Activated CD4-positive, CD25-positive, alpha-beta regulatory T cell treated with anti-CD3 and anti-CD28 coated beads, Interleukin-2, amount 50 U/mL, for 16 hours (primary cell): ENCODE measurements around the gene CFAP20DC.
"Not testable (repeated sequence)": the region's sequence is repeated elsewhere in the genome, so short reads cannot be mapped to it uniquely, and the experiment has no call there.

Experiments used
- DNase-seq: peaks from one replicate; pipeline ENCODE4 v3.0.0-alpha.2; 2020; ENCODE audit warnings: low read depth, low spot score

Gene CFAP20DC

DNA sequence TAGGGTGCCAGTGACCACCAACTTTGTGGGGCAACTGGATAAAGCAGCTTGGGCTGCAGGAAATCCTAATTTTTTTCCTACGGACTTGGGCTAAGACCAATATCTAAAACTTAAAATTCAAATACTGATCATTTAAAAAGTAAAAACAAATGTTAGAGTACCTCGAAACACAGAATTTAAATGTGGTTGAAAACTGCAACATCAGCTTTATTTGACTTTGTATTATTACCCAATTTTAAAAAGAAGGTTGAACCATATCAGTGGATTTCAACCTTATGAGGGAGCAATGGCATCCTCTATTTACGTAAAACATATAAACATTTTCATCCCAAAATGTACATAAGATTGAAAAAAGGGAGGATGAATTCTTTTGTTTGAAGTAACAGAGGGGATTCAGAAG is 26.2 kb downstream of the CFAP20DC start:
- DNase-seq: no peak

DNA sequence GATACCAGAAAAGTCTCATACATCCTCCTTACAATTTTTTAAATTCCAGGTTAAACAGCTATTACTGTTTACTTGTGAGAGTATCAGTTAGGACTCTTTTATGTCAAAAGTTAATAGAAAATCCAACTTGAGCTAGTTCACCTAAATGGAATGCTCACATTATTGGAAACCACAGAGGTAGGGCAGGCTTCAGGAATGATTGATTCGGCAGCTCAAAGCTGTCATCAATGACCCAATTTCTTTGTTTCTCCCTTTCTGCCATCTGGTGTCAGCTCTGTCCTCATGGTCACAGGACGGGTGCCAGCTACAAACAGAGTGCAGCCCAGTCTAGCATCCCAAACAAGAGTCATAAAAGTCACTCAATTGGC is 32.2 kb downstream of the CFAP20DC start:
- DNase-seq: no peak

DNA sequence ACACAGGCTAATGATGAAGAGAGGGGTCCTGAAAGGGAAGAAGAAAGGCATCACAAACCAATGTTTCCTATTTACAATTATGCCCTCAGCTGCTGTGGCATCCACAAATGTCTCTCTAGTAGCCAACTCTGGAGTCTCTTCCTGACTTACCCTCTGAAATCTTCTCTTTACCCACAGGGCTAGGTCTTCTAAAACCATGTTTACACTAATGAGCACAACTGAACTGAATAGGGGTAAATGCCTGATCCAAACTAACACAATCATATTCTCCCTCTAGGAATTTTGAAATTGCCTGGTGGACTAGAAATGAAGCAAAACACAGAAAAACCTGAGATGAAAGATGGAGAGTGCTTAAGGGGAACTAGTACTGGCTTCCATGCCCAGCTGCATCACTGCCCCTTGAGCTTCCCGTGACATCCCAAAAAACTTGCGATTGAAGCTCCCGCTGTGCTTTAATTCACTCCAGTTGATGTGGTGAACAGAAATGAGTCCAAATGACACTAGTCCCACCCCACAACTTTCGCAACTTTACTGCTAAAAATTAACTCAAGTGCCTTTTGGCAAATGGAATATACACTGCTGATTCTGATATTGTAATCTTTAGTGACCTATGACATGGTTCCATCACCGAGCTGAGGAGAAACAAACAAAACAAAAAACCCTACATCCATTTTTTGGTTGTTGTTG is 32.8 kb downstream of the CFAP20DC start:
- DNase-seq: no peak

DNA sequence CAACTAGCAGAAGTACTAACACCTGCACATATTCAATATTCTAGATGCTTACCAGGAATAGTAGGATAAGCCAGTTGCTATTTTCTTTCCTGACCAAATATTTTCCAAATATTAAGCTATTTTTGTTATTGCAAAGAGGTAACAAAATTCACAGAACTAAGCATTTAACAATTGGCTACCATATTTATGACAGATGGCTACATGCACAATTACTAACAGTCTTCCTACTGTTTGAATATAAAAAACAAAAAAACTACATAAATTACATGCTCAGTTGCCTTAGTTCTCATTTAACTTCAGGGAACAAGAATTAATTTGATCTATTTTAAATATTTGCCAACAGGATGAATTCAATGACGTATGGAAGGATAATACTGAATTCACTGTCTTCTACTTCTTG is 36.2 kb downstream of the CFAP20DC start:
- DNase-seq: no peak

DNA sequence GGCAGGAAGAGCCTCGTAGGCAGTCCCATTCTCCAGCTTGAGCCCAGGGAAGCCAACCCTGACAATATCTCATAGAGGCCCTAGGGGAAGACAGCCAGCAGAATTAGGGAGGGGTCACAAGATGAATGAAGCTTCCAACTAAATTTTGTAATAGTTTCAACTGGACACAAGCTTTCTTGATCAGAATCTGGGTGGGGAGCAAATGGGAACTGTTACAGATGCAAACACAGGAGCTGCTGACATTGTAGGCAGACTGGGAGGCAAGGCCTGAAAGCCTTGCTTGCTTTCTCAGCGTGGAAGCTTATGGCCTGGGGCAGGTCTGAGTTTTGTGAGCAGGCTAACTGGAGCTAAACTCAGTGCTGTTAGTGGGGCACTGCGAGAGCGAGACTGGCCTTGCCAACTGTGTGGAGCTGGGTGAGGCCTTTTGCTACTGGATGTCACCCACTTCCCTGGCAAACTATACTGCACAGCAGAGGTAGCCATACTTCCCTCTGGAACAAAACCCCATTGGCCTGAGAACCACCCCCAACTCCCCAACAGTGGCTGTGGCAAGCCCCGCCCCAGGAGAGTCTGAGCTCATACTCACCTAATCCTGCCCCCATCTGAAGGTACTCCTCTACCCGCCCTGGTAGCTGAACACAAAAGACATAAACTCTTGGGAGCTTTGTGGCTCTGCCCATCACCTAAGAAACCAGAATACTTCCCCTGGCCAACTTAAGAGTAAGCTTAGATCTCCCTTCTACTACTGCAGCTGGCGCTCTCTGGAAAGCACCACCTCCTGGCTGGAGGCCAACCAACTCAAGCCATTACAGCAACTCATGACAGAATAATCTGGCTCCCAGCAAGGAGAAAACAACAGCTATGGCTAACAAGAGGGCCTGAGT is 42.9 kb downstream of the CFAP20DC start:
- DNase-seq: no peak

DNA sequence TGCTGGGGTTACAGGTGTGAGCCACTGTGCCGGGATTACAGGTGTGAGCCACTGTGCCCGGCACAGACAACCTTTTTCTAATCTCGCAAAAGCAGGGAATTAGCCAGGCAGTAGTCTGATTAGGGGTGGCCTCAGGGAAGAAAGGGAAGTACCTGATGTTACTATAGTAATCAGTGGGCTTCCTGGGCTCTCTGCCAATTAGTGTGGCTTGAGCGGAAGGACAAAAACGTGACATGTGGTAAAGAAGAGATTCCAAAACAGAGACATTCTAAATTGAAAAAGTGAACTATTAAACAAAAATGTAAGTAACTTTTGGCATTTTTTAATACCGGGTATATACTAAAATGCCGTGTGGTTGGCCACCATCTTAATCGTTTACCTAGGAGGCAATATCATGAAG is 48.1 kb downstream of the CFAP20DC start:
- DNase-seq: no peak

DNA sequence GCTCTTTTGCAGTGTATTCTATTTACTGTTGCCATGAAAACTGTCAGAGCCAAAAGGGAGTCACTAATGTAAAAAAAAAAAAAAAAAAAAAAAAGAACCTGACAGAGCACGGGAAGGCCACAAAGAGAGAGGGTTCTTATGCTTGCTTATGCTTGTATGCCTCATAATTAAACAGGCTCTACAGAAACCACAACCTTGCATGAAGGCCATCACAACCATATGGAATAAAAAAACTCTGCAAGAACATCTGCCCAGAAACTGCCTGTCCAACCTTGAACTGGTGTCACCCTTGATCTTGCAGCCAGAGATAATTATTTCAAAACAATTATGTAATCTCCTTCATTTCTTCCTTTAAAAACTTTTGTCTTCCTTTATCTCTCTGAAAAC is 50.1 kb downstream of the CFAP20DC start:
- DNase-seq: no peak

DNA sequence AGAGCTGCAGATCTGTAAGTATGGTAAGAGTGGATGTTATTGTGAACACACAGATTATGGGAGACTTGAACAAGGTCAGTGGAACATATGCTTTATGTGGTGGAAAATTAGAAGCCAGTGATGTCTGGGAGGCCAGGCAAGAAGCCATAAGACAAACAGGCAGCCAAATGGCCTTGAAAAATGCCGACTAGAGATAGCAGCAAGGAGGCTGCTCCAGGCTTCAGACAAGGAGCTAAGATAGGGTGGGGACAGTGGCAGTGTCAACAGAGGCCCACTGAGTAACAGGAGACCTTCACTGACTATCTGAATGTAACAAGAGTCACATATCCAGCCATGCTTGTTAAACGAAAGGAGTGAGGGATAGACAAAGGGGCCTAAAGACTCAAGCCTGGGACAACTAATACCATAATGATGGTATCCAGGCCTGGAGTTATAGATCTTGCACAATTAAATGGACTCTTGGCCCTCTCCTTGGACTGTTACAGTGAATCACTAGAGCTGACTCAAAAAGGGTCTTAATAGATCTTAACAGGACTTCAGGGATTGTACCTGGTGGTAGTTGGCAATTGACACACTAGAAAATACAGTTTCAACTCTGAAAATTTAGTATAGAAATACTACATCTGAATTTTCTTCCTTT is 50.6 kb downstream of the CFAP20DC start:
- DNase-seq: no peak

DNA sequence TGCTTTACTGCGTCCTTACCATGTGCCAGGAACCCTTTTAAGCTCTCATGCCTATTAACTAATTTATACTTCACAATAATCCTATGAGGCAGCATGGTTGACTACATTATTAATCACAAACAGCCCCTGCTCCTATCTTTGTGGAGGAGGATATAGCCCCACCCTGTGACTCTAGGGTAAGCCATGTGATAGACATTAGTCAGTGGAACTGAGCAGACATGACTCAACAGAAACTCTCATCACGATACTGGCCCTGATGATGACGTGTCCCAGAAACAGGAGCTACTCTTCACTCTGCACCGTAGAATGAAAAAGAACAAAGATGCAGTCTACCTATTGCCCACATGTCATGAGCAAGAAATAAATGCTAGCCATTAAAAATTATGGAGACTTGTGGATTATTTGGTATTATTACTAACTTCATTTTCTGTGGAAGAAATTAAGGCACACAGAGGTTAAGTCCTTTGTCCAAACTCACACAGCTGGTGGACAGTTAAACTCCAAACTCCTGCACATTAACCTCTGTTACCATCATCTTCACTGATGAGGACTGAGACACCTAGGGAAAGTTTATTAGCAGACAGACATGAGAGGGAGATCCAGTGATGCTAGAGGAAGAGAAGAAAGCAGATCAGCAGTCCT is 51.2 kb downstream of the CFAP20DC start:
- DNase-seq: no peak

DNA sequence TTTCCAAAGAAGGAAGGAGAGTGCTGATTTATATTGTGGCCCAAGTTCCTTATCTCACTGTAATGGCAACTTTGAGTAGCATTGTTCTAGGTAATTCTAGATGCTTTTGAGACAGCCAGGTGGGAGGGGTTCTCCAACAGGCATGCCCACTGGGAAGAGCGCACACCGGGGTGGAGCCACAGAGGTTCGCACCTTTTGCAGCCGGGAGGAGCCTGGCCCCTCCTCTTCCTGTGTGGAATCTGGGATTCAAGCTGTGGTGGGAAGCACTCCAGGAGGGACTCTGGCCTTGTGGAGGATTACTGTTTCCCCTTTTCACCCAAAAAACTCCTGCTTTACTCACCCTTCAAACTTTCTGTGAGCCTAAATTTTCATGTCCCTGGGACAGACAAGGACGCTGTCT is 53.1 kb downstream of the CFAP20DC start:
- DNase-seq: no peak

DNA sequence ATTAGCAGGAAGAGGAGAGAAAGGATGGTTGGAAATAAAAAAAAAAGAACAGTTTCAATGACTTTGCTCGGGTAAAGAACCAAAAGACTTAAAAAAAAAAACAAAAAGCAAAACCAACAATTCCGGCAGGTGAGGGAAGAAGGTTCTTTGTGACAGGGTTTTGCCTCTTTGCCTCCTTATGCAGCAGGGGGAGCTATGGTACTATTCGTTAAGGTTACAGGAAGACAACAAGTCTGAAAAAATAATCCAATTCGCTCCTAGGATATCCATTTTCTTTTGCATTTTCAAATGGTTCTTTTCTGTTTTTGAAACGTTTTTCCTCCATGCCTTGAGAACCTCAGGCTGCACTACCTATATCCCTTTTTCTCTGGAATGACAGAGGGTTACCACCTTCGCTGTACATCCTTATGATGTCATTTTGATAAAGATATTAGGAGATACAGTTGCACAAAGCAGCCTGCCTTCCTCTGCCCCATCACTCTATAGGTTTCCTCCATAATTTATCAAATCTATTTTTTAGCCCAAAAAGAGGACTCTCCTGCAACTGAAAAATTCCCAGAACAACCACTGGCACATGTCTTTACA is 55.0 kb downstream of the CFAP20DC start:
- DNase-seq: no peak

DNA sequence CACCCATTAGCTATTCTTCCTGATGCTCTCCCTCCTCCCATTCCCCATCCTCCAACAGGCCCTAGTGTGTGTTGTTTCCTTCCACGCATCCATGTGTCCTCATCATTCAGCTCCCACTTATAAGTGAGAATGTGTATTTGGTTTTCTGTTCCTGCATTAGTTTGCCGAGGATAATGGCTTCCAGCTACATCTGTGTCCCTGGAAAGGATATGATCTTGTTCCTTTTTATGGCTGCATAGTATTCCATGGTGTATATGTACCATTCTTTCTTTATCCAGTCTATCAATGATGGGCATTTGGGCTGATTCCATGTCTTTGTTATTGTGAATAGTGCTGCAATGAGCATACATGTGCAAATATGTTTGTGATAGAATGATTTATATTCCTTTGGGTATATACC is 56.3 kb downstream of the CFAP20DC start:
- DNase-seq: no peak

DNA sequence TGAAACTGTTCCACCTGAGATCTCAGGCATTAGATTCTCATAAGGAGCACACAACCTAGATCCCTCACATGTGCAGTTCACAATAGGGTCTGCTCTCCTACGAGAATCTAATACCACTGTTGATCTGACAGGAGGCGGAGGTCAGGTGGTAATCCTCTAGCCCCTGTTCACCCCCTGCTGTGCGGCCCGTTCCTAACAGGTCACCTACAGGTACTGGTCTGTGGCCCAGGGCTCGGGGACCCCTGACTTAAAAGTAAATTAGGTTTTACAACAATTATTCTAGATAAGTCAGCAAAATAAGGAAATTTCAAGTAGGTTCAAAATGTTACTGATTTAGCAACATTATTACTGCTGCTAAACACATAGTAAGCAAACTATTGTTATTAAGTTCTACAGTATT is 58.2 kb downstream of the CFAP20DC start:
- DNase-seq: no peak

DNA sequence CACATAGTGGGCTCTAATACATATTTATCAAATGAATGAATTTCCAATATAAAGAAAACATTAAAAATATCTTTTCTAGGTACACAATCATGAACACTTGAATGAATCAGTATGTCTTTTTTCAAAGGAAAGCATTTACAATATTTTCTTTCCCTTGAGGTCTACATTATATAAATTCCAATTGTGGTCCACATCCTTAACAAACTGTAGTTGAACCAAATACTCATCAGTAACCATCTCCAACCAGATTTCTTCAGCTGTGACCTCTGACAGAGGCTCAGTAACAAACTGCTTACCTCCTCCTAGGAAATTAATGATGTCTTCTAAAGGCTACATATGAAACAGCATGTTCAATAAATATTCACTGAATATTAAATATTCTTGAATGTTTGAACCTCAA is 58.8 kb downstream of the CFAP20DC start:
- DNase-seq: no peak

DNA sequence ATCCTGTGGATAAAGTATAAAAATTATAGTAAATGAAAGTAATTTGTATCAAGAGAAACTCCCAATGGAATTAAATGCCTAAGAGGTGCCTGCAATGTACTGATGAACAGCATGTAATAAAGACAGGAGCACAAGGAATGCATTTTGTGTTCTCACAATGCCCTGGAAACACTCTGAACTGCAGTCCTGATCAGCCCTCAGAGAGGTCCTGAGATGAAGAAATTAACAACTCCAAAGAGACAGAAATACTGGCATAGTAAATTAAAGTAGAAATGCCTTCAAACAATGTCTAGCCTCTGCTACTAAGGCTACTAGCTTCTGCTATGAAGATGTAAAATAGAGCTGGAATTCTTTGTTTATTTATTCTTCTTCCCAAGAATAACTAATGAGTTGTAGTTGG is 59.9 kb downstream of the CFAP20DC start:
- no peak for DNase-seq

DNA sequence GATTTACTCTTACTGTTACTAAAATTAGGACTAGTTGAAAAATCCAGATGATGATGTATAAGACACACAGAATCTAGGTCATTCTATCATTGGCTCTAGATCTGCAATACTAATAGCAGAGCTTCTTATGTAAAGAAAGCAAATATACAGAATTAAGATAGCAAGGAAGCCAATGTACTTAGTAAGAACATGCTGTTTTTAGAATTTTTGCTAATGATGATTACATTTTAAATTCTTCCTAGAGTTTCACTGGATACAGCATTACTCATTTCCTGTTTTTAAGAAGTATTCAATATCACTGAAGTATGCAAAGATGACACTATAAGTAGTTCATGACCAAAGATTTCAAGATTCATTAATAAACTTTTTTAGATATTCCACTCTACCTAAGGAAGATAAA is 60.7 kb downstream of the CFAP20DC start:
- no peak for DNase-seq

DNA sequence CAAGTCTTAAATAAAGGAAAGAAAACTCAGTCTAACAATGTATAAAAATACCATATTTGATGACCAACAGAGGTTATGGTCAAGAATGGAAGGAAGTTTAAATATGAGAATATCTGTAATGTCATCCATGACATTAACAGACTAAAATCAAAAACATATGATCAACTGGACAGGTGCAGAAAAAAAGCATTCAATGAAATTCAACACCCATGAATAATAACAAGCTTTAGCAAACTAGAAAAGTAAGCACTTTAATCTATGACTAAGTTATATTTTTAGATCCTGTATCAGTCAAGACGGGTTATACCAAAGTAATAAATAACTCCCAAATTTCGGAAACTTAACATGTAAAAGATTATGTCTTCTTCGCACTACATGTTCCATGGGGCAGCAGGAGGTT is 61.8 kb downstream of the CFAP20DC start:
- DNase-seq: no peak

DNA sequence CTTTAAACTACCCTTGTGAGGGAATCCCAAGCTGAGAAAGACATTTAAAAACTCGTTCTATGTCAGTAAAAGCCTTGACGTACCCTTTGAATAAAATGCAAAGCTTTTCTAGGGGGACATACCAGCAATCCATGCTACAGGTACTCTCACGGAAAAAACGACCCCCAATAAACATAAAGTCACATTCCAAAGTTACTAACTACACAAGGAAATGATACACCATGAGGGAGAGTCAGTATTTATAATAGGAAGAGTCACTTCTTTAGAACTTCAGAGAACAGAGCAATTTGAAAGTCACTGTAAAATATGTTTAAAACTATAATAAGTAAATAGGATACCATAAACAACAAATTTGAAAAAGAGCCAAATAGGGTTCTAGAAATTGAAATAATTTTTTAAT is 63.2 kb downstream of the CFAP20DC start:
- DNase-seq: no peak

DNA sequence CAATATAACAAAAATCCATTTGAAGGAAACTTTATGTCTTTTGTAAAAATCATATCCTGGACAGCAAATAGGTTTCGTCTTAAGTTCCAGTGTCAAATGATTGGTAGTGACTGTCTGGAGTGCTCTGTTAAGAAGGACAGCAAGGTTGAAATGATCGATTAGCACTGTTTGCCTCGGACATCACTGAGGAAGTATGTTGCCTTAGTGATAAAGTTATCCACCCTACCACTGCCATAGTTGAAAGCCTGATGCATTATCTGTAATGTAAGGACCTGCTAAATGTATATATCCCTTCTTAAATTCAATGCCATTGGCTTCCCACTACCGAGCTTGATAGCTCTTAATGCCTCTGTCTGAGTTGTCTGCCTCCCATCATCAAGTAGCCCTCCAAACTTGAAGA is 70.0 kb downstream of the CFAP20DC start:
- DNase-seq: no peak

DNA sequence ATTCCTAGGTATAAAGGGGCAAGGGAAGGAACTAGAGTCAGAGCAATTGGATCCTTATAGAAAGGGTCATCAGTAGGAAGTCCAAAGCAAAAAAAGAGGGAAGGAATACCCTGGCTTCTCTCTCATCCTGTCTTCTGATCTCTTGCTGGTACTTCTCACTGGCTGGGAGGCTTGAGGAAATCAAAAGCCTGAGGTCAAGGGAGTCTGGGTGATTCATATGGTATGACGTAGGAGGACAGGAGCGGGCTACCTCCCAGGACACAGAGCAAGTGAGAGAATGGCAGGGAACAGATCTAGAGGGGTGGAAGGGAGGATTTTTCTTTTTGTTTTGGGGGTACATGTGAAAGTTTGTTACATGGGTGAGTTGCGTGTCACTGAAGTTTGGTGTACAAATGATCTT is 76.0 kb downstream of the CFAP20DC start:
- DNase-seq: no peak

DNA sequence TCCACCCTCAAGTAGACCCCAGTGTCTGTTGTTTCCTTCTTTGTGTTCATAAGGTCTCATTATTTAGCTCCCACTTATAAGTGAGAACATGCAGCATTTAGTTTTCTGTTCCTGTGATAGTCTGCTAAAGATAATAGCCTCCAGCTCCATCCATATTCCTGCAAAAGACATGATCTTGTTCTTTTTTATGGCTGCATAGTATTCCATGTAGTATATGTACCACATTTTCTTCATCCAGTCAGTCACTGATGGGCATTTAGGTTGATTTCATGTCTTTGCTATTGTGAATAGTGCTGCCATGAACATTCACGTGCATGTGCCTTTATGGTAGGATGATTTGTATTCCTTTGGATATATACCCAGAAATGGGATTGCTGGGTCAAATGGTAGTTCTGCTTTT is 82.0 kb downstream of the CFAP20DC start:
- DNase-seq: not testable (repeated sequence)

DNA sequence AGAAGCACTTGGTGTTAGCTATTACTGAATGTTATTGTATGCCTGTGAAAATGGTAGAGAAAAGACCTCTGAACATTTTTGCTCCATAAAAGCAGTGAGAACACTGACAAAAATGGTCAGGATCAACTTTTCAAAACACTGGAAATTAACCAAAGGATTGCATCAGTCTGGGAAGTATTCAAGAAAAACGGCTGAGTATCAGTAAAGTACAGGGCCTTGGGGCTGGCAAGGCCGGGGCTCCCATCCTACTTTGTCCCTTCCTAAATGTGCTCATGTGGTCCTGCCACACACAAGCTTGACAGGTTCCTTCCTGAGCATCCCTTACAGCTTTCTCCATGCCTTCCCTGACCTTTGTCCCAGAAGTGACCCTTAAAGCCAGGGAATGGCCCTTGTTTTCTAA is 84.0 kb downstream of the CFAP20DC start:
- no peak for DNase-seq
